ENCODE data around the gene CD47. TPM values are rescaled to one million over a fixed set of nuclear protein-coding genes. Genes with fewer than 3 reads are reported as not detected.

CD47 gene
- total RNA-seq, 1 experiment from 2014 or later = 89.7 TPM

- Histone ChIP-seq H3K36me3 (ENCODE audit: control insufficient read depth, insufficient read depth, low read length) (no peaks in the 10 kb centered on the region), H3K27me3 (ENCODE audit: control insufficient read depth, insufficient read depth, low read length) (no peaks in the 10 kb centered on the region), H3K9me3 (ENCODE audit: control insufficient read depth, insufficient read depth, low read depth, low read length) (peaks cover 5% of the 10 kb centered on the region; the same call in 1 of the 2 replicates), H3K27ac (ENCODE audit: low read length) (peak overlapping the region; percentile 88), H3K4me3 (ENCODE audit: low read depth in 2 of 2, low read length in 2 of 2) (peak overlapping the region; percentile 90 to 92), H3K4me1 (ENCODE audit: control insufficient read depth, insufficient read depth, low read length) (peaks cover 19% of the 10 kb centered on the region; the same call in 1 of the 2 replicates)
- POLR2A ChIA-PET = interaction anchor here (0.6 kb wide), 1 partner anchor 260 kb away, joined by 9 read pairs; no protein-coding TSS in a partner anchor
- TF ChIP-seq REST (IDR thresholded peaks at IDR 0.05; ENCODE audit: insufficient read depth in 1 of 2, low read depth in 2 of 2, low read length in 1 of 2) (no peak), POLR2AphosphoS5 (IDR thresholded peaks at IDR 0.05; ENCODE audit: low read depth, low read length) (no peak), TCF7L2 (IDR thresholded peaks at IDR 0.05; ENCODE audit: low read depth, low read length) (no peak), CTCF (IDR thresholded peaks at IDR 0.05) (no peak), SIN3A (IDR thresholded peaks at IDR 0.05; ENCODE audit: borderline replicate concordance, insufficient read depth, low read depth, low read length) (no peak)
- CTCF ChIA-PET = no interaction called here
- ATAC-seq (no peak), DNase-seq (ENCODE audit: low read depth, low spot score) (no peak)
- in situ Hi-C loops (cut with HindIII; ENCODE audit: low pct_unique_long_range_greater_than_20kb, low sequenced_read_pairs) (no loop called here), intact Hi-C loops (cut with micrococcal nuclease; ENCODE audit: unreplicated experiment) (loop anchor here (5.0 to 10.0 kb wide), 2 partner anchors 133 to 165 kb away; partner anchors contain the start of gene IFT57)
- BruUV-seq (replicated peaks) = no TSS peak
Measured at GRCh38 chr3:108089579-108089978, 1.3 kb downstream of the CD47 start.

GRCh38 chr3:108088697-108089096 is 2.1 kb downstream of the CD47 start:
- Histone ChIP-seq H3K27ac (ENCODE audit: low read length) (peak overlapping the region; percentile 88), H3K27me3 (ENCODE audit: control insufficient read depth, insufficient read depth, low read length) (no peaks in the 10 kb centered on the region), H3K9me3 (ENCODE audit: control insufficient read depth, insufficient read depth, low read depth, low read length) (peaks cover 5% of the 10 kb centered on the region; the same call in 1 of the 2 replicates), H3K4me1 (ENCODE audit: control insufficient read depth, insufficient read depth, low read length) (peaks cover 19% of the 10 kb centered on the region; the same call in 1 of the 2 replicates), H3K36me3 (ENCODE audit: control insufficient read depth, insufficient read depth, low read length) (no peaks in the 10 kb centered on the region), H3K4me3 (ENCODE audit: low read depth in 2 of 2, low read length in 2 of 2) (peak overlapping the region; percentile 90 to 92)
- no peak for TF ChIP-seq REST (IDR thresholded peaks at IDR 0.05; ENCODE audit: insufficient read depth in 1 of 2, low read depth in 2 of 2, low read length in 1 of 2)
- no peak for TF ChIP-seq CTCF (IDR thresholded peaks at IDR 0.05)
- TF ChIP-seq POLR2AphosphoS5 (IDR thresholded peaks at IDR 0.05; ENCODE audit: low read depth, low read length) = no peak
- no peak for TF ChIP-seq SIN3A (IDR thresholded peaks at IDR 0.05; ENCODE audit: borderline replicate concordance, insufficient read depth, low read depth, low read length)
- no peak for TF ChIP-seq TCF7L2 (IDR thresholded peaks at IDR 0.05; ENCODE audit: low read depth, low read length)
- ATAC-seq (no peak), DNase-seq (ENCODE audit: low read depth, low spot score) (no peak)
- in situ Hi-C loops (cut with HindIII; ENCODE audit: low pct_unique_long_range_greater_than_20kb, low sequenced_read_pairs) (no loop called here), intact Hi-C loops (cut with micrococcal nuclease; ENCODE audit: unreplicated experiment) (loop anchor here (5.0 to 10.0 kb wide), 2 partner anchors 134 to 164 kb away; partner anchors contain the start of gene IFT57)
- POLR2A ChIA-PET = no interaction called here
- CTCF ChIA-PET = interaction anchor here (0.7 kb wide), 1 partner anchor 314 kb away, joined by 3 read pairs; no protein-coding TSS in a partner anchor
- TSS peak; percentile 55 for BruUV-seq (replicated peaks)

Data from Panc1 (cell line).